ENCODE results near the gene MMP20.
"Not testable (repeated sequence)": the region's sequence is repeated elsewhere in the genome, so short reads cannot be mapped to it uniquely, and the experiment has no call there.

The MMP20 gene

GRCh38 chr11:102639656-102640055, 14.5 kb upstream of the MMP20 start:
- H3K27me3 Mint-ChIP-seq: peaks cover 17% of the 10 kb centered on the region
- H3K36me3 Mint-ChIP-seq: no peaks in the 10 kb centered on the region
- no peaks in the 10 kb centered on the region for H3K9me3 Mint-ChIP-seq
- no peak for DNase-seq
- CTCF ChIA-PET: interaction anchor here (1.3 kb wide), 1 partner anchor 8 kb away, joined by 3 read pairs; no protein-coding TSS in a partner anchor
- no peak overlapping the region for H3K27ac Mint-ChIP-seq
- H3K4me3 Mint-ChIP-seq: no peak overlapping the region
- no peaks in the 10 kb centered on the region for H3K4me1 Mint-ChIP-seq

- CTCF ChIA-PET: no interaction called here
- peaks cover 20% of the 10 kb centered on the region for H3K27me3 Mint-ChIP-seq
- H3K36me3 Mint-ChIP-seq: no peaks in the 10 kb centered on the region
- DNase-seq: no peak
- no peak overlapping the region for H3K27ac Mint-ChIP-seq
- H3K4me1 Mint-ChIP-seq: no peaks in the 10 kb centered on the region
- no peaks in the 10 kb centered on the region for H3K9me3 Mint-ChIP-seq
- no peak overlapping the region for H3K4me3 Mint-ChIP-seq
Measured at GRCh38 chr11:102637731-102638130, 12.6 kb upstream of the MMP20 start.

- H3K27ac Mint-ChIP-seq: no peak overlapping the region
- DNase-seq: no peak
- no peaks in the 10 kb centered on the region for H3K36me3 Mint-ChIP-seq
- no peaks in the 10 kb centered on the region for H3K9me3 Mint-ChIP-seq
- H3K4me1 Mint-ChIP-seq: no peaks in the 10 kb centered on the region
- H3K27me3 Mint-ChIP-seq: peaks cover 18% of the 10 kb centered on the region
- no peak overlapping the region for H3K4me3 Mint-ChIP-seq
- CTCF ChIA-PET: interaction anchor here (0.7 kb wide), 1 partner anchor 33 kb away, joined by 3 read pairs; no protein-coding TSS in a partner anchor
Measured at GRCh38 chr11:102633385-102634026, 8.4 kb upstream of the MMP20 start.

GRCh38 chr11:102632026-102632425, 6.9 kb upstream of the MMP20 start:
- Mint-ChIP-seq H3K4me1 (no peaks in the 10 kb centered on the region), H3K4me3 (no peak overlapping the region), H3K27me3 (peaks cover 18% of the 10 kb centered on the region), H3K27ac (no peak overlapping the region), H3K9me3 (no peaks in the 10 kb centered on the region), H3K36me3 (no peaks in the 10 kb centered on the region)
- CTCF ChIA-PET: interaction anchor here (1.1 kb wide), 1 partner anchor 8 kb away, joined by 3 read pairs; no protein-coding TSS in a partner anchor
- DNase-seq: no peak

GRCh38 chr11:102630598-102631448, 5.7 kb upstream of the MMP20 start:
- Mint-ChIP-seq H3K4me3 (no peak overlapping the region), H3K27me3 (peaks cover 20% of the 10 kb centered on the region), H3K36me3 (no peaks in the 10 kb centered on the region), H3K9me3 (no peaks in the 10 kb centered on the region), H3K4me1 (no peaks in the 10 kb centered on the region), H3K27ac (no peak overlapping the region)
- CTCF ChIA-PET: interaction anchor here (1.1 kb wide), 1 partner anchor 9 kb away, joined by 3 read pairs; no protein-coding TSS in a partner anchor
- no peak for DNase-seq

- CTCF ChIA-PET, H3K4me3 Mint-ChIP-seq, H3K27ac Mint-ChIP-seq, DNase-seq, H3K4me1 Mint-ChIP-seq, H3K9me3 Mint-ChIP-seq, H3K36me3 Mint-ChIP-seq: not testable (repeated sequence)
- H3K27me3 Mint-ChIP-seq: peaks cover 23% of the 10 kb centered on the region
Measured at GRCh38 chr11:102629908-102630307, 4.8 kb upstream of the MMP20 start.

- H3K27me3 Mint-ChIP-seq: peaks cover 32% of the 10 kb centered on the region
- no peak for DNase-seq
- H3K4me3 Mint-ChIP-seq: no peak overlapping the region
- H3K4me1 Mint-ChIP-seq: no peaks in the 10 kb centered on the region
- H3K36me3 Mint-ChIP-seq: no peaks in the 10 kb centered on the region
- no peak overlapping the region for H3K27ac Mint-ChIP-seq
- CTCF ChIA-PET: no interaction called here
- no peaks in the 10 kb centered on the region for H3K9me3 Mint-ChIP-seq
Measured at GRCh38 chr11:102626676-102627075, 1.5 kb upstream of the MMP20 start.

GRCh38 chr11:102623998-102624397, 1.1 kb downstream of the MMP20 start:
- Mint-ChIP-seq H3K27ac (no peak overlapping the region), H3K4me1 (no peaks in the 10 kb centered on the region), H3K9me3 (no peaks in the 10 kb centered on the region), H3K27me3 (peaks cover 29% of the 10 kb centered on the region), H3K4me3 (no peak overlapping the region), H3K36me3 (no peaks in the 10 kb centered on the region)
- no peak for DNase-seq
- CTCF ChIA-PET: no interaction called here

- no peak overlapping the region for H3K4me3 Mint-ChIP-seq
- H3K27me3 Mint-ChIP-seq: peaks cover 29% of the 10 kb centered on the region
- no peaks in the 10 kb centered on the region for H3K4me1 Mint-ChIP-seq
- H3K27ac Mint-ChIP-seq: no peak overlapping the region
- CTCF ChIA-PET: interaction anchor here (0.8 kb wide), 1 partner anchor 10 kb away, joined by 3 read pairs; no protein-coding TSS in a partner anchor
- no peaks in the 10 kb centered on the region for H3K9me3 Mint-ChIP-seq
- H3K36me3 Mint-ChIP-seq: no peaks in the 10 kb centered on the region
- no peak for DNase-seq
Measured at GRCh38 chr11:102623128-102623527, 2.0 kb downstream of the MMP20 start.

- no peaks in the 10 kb centered on the region for H3K36me3 Mint-ChIP-seq
- H3K4me3 Mint-ChIP-seq: no peak overlapping the region
- no peak for DNase-seq
- no peaks in the 10 kb centered on the region for H3K9me3 Mint-ChIP-seq
- no peaks in the 10 kb centered on the region for H3K4me1 Mint-ChIP-seq
- H3K27me3 Mint-ChIP-seq: peaks cover 25% of the 10 kb centered on the region
- CTCF ChIA-PET: interaction anchor here (0.6 to 0.8 kb wide), 2 partner anchors 9 to 260 kb away, joined by 3 to 4 read pairs; no protein-coding TSS in a partner anchor
- H3K27ac Mint-ChIP-seq: no peak overlapping the region
Measured at GRCh38 chr11:102622258-102622657, 2.9 kb downstream of the MMP20 start.

GRCh38 chr11:102620818-102621561, 4.1 kb downstream of the MMP20 start:
- no peak for DNase-seq
- no peak overlapping the region for H3K4me3 Mint-ChIP-seq
- no peaks in the 10 kb centered on the region for H3K4me1 Mint-ChIP-seq
- CTCF ChIA-PET: no interaction called here
- no peak overlapping the region for H3K27ac Mint-ChIP-seq
- H3K36me3 Mint-ChIP-seq: no peaks in the 10 kb centered on the region
- H3K9me3 Mint-ChIP-seq: no peaks in the 10 kb centered on the region
- peaks cover 25% of the 10 kb centered on the region for H3K27me3 Mint-ChIP-seq

- H3K4me3 Mint-ChIP-seq: no peak overlapping the region
- H3K36me3 Mint-ChIP-seq: no peaks in the 10 kb centered on the region
- no peak for DNase-seq
- H3K4me1 Mint-ChIP-seq: no peaks in the 10 kb centered on the region
- no peaks in the 10 kb centered on the region for H3K9me3 Mint-ChIP-seq
- H3K27ac Mint-ChIP-seq: no peak overlapping the region
- CTCF ChIA-PET: interaction anchor here (1.8 kb wide), 1 partner anchor 278 kb away, joined by 4 read pairs; no protein-coding TSS in a partner anchor
- H3K27me3 Mint-ChIP-seq: peaks cover 32% of the 10 kb centered on the region
Measured at GRCh38 chr11:102620179-102620578, 5.0 kb downstream of the MMP20 start.

GRCh38 chr11:102617466-102618008, 7.6 kb downstream of the MMP20 start:
- no peak for DNase-seq
- Mint-ChIP-seq H3K27me3 (peaks cover 26% of the 10 kb centered on the region), H3K36me3 (no peaks in the 10 kb centered on the region), H3K4me3 (no peak overlapping the region), H3K4me1 (peaks cover 4% of the 10 kb centered on the region), H3K9me3 (no peaks in the 10 kb centered on the region), H3K27ac (no peak overlapping the region)
- CTCF ChIA-PET: interaction anchor here (1.3 to 2.3 kb wide), 5 partner anchors 9 to 330 kb away, joined by 4 to 7 read pairs (median 5); no protein-coding TSS in a partner anchor

All from activated naive CD4-positive, alpha-beta T cell treated with anti-CD3 and anti-CD28 coated beads, Interleukin-2, amount 10 ng/mL, durations not matched to agents 7 days and 5 days (primary cell).